ENCODE measurements around the gene VASH1. TPM values are rescaled to one million over a fixed set of nuclear protein-coding genes. Genes with fewer than 3 reads are reported as not detected.

VASH1 gene
- total RNA-seq, 1 experiment from 2014 or later: 0.55 TPM

- no peak for DNase-seq (ENCODE audit: low read depth)
These were observed 9.5 kb downstream of the VASH1 start for GRCh38 chr14:76770521-76771436.

GRCh38 chr14:76771437-76771980 is 10.2 kb downstream of the VASH1 start:
- DNase-seq (ENCODE audit: low read depth): no peak

GRCh38 chr14:76772300-76773187 is 11.3 kb downstream of the VASH1 start:
- DNase-seq (ENCODE audit: low read depth): no peak

GRCh38 chr14:76773188-76773885 is 12.1 kb downstream of the VASH1 start:
- DNase-seq (ENCODE audit: low read depth): peak; percentile 76

- DNase-seq (ENCODE audit: low read depth): no peak
These were observed 12.9 kb downstream of the VASH1 start for GRCh38 chr14:76773956-76774820.

- no peak for DNase-seq (ENCODE audit: low read depth)
These were observed 13.8 kb downstream of the VASH1 start for GRCh38 chr14:76774821-76775694.

GRCh38 chr14:76775695-76776427 is 14.6 kb downstream of the VASH1 start:
- no peak for DNase-seq (ENCODE audit: low read depth)

GRCh38 chr14:76776428-76777251 is 15.4 kb downstream of the VASH1 start:
- DNase-seq (ENCODE audit: low read depth): peak; percentile 12

GRCh38 chr14:76777721-76778120 is 16.5 kb downstream of the VASH1 start:
- no peak for DNase-seq (ENCODE audit: low read depth)

- DNase-seq (ENCODE audit: low read depth): no peak
These were observed 17.4 kb downstream of the VASH1 start for GRCh38 chr14:76778546-76779215.

GRCh38 chr14:76779221-76780057 is 18.2 kb downstream of the VASH1 start:
- DNase-seq (ENCODE audit: low read depth): no peak

- no peak for DNase-seq (ENCODE audit: low read depth)
These were observed 18.7 kb downstream of the VASH1 start for GRCh38 chr14:76780058-76780345.

GRCh38 chr14:76780360-76780759 is 19.1 kb downstream of the VASH1 start:
- no peak for DNase-seq (ENCODE audit: low read depth)

- DNase-seq (ENCODE audit: low read depth): no peak
These were observed 19.8 kb downstream of the VASH1 start for GRCh38 chr14:76780875-76781647.

GRCh38 chr14:76781648-76782051 is 20.4 kb downstream of the VASH1 start:
- DNase-seq (ENCODE audit: low read depth): no peak
